Skin of body (tissue), 2 donors: ENCODE measurements around the gene DNAH12. TPM values are rescaled to one million over a fixed set of nuclear protein-coding genes. Genes with fewer than 3 reads are reported as not detected.
"Not testable (repeated sequence)": the region's sequence is repeated elsewhere in the genome, so short reads cannot be mapped to it uniquely, and the experiment has no call there.

Source experiments
- DNase-seq: peaks from one replicate; lab custom pipeline; 2025; lab: John Stamatoyannopoulos, UW
- total RNA-seq: library from RNA; depleted of rRNA; stranded (reverse); fragments of >200 nt; gene quantifications from one replicate; pipeline ENCODE4 v1.2.3, GENCODE V29; 2014

DNAH12 gene
- total RNA-seq, 1 donor from 2014 or later = 2.1 TPM

DNA sequence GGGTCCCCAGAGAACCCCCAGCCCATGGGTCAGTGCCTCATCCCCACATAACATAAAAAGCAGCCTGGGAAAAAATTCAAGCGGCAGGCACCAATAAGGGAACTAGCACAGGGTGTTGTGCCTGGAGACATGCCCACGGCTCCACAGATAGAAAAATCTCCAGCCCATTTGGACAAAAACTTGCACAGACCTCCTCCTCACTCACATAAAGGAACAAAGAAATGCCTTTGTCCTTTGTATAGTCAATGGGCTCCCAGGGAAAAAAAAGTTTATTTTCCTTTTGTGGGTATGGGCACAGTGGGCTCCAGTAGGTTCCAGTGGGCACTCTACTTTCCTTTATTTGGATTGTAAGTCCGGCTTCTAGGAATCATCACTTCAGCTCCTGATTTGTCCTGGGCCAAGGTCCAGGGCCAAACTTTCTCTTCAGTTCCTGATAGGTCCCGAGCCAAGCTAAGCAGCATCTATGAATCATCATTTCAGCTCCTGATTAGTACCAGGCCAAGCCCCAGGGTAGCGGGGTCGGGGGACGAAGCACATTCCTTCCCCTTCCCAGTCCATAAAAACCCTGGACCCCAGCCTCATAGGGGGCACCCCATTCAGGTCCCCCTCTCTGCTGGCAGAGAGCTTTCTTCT is 1.6 kb upstream of the DNAH12 start:
- no peak for DNase-seq

- DNase-seq = no peak
These were observed 5.7 kb downstream of the DNAH12 start for GRCh38 chr3:57538465-57538864.

DNA sequence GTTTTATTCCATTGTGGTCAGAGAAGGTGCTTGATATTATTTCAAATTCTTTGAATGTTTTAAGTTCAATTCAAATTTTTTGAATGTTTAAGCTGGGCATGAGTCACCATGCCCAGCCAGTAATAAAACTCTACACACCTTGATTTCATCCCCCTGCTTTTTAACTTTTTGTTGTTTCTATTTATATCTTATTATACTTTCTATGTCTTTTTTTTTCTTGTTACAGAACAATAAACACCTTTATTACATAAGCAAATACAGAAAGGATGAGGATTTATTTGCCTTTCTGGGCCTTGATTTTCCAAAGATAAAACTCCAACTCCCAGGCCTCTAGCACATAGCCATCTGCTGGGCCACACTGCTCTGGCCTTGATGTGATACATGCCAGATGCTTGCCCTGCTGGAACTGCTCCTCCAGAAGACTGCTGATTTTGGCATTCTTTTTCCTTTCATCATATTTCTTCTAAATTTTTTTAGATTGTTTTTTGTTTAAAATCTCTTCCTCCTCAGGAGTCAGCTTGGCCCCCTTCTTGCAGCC is 14.0 kb downstream of the DNAH12 start:
- no peak for DNase-seq

- no peak for DNase-seq
These were observed 25.7 kb downstream of the DNAH12 start for GRCh38 chr3:57518276-57518915.

DNA sequence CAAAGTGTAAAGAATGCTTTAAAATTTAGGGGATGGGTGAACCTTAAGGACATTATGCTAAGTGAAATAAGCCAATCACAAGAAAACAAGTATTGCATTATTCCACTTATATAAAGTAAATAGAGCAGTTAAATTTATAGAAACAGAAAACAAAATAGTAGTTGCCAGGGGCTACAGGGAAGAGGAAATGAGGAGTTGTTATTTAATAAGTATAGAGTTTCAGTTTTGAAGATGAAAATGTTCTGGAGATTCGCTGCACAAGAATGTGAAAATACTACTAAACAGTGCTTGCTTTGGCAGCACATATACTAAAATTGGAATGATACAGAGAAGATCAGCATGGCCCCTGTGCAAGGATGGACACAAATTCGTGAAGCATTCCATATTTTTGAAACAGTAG is 32.0 kb downstream of the DNAH12 start:
- DNase-seq = no peak

DNA sequence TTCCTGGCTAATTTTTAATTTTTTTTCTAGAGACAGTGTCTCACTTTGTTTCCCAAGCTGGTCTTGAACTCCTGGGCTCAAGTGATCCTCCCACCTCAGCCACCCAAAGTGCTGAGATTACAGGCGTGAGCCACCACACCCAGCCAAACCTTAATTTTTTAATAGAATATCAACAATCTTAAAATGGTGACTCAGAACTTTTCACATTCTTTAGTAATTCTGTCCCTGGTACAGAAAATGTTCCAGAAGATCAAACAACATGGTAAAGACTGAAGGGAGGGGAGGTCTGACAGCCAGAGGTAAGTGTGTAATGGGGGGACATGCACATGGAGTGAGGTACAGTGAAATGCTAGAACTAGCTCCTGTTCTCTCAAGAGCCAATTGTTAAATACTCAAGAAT is 38.2 kb downstream of the DNAH12 start:
- no peak for DNase-seq

GRCh38 chr3:57500506-57500905 is 43.6 kb downstream of the DNAH12 start:
- no peak for DNase-seq

GRCh38 chr3:57497904-57498303 is 46.2 kb downstream of the DNAH12 start:
- DNase-seq = no peak

GRCh38 chr3:57484563-57484962 is 59.6 kb downstream of the DNAH12 start:
- no peak for DNase-seq

GRCh38 chr3:57477193-57477592 is 67.0 kb downstream of the DNAH12 start:
- not testable (repeated sequence) for DNase-seq

DNA sequence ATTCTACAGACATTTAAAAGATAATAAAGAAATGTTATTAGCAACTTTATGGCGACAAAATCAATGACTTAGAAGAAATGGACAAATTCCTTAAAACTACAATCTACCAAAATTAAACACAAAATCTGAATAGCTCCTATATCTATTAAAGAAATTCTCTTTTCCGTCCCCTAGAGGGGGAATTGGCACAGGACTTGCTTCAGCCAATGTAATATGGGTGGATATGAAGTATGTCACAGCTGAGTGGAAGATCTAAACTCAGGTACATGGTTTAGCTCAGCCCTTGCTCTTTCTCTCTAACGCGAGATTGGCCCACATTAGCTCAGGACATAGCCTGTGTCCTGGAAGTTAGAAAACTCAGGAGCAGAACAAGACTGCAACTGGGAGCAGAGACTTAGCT is 79.3 kb downstream of the DNAH12 start:
- DNase-seq = no peak

DNA sequence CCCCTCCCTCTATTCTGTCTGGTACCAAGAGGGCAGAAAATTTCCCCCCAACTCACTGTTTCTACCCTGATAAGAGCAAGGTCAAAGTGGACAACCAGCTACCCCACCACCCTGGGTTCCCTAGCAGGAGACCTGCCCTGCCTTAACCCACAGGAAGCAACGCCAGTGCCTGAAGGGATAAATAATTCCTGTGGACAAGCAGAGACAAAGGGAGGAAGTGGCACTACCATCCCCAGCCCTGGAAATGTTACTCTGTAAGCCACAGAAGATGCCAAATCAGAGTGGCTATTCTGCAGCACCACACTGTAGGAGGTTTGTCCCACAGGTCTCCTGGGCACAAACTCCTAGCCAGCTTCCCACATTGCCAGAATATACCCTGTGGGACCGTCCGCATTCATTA is 80.1 kb downstream of the DNAH12 start:
- DNase-seq = no peak

- no peak for DNase-seq
These were observed 92.8 kb downstream of the DNAH12 start for GRCh38 chr3:57451150-57451846.

DNA sequence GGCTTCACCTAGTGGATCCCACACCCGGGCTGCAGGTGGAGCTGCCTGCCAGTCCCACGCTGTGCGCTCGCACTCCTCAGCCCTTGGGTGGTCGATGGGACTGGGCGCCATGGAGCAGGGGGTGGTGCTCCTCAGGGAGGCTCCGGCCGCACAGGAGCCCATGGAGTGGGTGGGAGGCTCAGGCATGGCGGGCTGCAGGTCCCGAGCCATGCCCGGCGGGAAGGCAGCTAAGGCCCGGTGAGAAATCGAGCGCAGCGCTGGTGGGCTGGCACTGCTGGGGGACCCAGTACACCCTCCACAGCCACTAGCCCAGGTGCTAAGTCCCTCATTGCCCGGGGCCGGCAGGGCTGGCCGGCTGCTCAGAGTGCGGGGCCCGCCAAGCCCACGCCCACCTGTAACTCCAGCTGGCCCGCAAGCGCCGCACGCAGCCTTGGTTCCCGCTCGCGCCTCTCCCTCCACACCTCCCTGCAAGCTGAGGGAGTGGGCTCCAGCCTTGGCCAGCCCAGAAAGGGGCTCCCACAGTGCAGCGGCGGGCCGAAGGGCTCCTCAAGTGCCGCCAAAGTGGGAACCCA is 94.8 kb downstream of the DNAH12 start:
- DNase-seq = not testable (repeated sequence)

- not testable (repeated sequence) for DNase-seq
These were observed 95.7 kb downstream of the DNAH12 start for GRCh38 chr3:57448489-57448888.

- DNase-seq = no peak
These were observed 97.8 kb downstream of the DNAH12 start for GRCh38 chr3:57446318-57446841.

DNA sequence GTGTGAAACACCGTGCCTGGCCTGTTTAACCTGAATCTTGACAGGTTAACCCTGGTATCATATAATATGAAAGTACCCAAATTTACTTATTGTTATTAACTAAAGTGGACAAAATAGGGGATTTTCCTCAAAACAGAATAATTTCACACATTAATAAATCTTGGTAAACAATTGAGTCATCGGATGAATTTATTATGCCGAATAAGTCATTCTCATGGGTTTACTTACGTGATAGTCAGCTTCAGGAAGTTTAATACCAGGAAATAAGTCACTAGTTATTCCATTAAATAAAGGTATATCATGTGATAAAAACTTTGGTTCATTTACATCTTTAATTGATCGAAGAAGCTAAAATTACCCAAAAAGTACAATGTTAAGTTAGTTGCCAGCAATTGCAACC is 99.7 kb downstream of the DNAH12 start:
- DNase-seq = no peak

DNA sequence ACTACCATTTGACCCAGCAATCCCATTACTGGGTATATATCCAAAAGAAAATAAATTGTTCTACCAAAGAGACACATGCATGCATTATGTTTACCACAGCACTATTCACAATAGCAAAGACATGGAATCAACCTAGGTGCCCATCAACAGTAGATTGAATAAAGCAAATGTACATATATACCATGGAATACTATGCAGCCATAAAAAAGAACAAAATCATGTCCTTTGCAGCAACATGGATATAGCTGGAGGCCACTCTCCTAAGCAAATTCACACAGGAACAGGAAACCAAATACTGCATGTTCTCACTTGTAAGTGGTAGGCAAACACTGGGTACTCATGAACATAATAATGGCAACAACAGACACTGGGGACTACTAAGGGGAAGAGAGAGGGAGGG is 104.0 kb downstream of the DNAH12 start:
- DNase-seq = not testable (repeated sequence)

GRCh38 chr3:57438460-57438859 is 105.7 kb downstream of the DNAH12 start:
- DNase-seq = not testable (repeated sequence)

- DNase-seq = no peak
These were observed 107.9 kb downstream of the DNAH12 start for GRCh38 chr3:57436195-57436761.

GRCh38 chr3:57434041-57434440 is 110.1 kb downstream of the DNAH12 start:
- no peak for DNase-seq

DNA sequence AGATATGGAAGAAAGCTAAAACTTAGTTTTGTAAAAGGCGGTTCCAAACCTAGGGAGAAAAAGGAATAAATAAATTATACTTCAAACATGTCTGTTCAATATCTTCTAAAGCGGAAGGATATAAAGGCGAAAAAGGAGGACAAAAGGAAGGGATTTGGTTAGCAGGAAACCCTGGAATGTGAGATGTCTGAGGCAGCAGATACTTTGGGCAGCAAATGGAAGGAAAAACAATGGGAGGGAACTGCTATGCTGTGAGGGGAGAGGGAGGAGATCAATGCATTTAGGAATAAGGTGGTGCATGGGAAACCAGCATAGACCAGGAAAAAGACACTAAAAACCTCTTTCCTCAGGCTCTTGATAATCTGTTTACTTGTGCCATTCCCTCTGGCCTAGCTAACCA is 120.8 kb downstream of the DNAH12 start:
- DNase-seq = no peak
